ENCODE data around the gene ELF3. TPM values are rescaled to one million over a fixed set of nuclear protein-coding genes. Genes with fewer than 3 reads are reported as not detected.

The ELF3 gene
- total and polyA plus RNA-seq, 2 of the 8 experiments (the other 6 are each of a cell fraction or from before 2014, with no cell fraction given): 17.3 to 25.0 TPM

DNA sequence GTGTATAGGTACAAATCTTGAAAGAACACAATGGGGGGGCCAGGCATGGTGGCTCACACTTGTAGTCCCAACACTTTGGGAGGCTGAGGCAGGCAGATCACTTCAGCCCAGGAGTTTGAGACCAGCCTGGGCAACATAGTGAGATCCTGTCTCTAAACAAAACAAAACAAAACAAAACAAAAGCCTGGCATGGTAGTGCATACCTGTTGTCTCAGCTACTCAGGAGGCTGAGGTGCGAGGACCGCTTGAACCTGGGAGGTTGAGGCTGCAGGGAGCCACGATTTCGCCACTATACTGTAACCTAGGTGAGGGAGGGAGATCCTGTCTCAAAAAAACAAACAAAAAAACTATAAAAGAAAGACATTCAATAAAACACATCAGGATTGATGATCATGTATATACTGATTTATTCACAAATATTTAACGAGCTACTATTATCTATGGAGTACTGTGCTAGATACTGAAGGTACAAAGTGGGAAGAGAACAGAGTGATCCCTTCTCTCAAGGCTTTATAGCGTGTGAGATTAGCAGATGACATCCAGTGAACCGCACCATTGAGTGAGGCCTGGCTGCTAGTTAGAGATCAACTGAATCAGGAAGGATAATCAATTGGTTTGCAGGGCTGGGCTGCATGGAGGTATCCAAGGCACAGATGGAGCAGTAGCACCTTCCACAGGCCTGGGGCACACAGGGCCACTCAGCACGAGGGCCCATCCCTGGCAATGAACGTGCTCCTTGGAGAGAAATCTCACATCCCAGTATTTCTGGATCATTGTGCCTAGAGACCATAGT is 26.4 kb downstream of the ELF3 start (continued):
- TF ChIP-seq, protein P1, sequence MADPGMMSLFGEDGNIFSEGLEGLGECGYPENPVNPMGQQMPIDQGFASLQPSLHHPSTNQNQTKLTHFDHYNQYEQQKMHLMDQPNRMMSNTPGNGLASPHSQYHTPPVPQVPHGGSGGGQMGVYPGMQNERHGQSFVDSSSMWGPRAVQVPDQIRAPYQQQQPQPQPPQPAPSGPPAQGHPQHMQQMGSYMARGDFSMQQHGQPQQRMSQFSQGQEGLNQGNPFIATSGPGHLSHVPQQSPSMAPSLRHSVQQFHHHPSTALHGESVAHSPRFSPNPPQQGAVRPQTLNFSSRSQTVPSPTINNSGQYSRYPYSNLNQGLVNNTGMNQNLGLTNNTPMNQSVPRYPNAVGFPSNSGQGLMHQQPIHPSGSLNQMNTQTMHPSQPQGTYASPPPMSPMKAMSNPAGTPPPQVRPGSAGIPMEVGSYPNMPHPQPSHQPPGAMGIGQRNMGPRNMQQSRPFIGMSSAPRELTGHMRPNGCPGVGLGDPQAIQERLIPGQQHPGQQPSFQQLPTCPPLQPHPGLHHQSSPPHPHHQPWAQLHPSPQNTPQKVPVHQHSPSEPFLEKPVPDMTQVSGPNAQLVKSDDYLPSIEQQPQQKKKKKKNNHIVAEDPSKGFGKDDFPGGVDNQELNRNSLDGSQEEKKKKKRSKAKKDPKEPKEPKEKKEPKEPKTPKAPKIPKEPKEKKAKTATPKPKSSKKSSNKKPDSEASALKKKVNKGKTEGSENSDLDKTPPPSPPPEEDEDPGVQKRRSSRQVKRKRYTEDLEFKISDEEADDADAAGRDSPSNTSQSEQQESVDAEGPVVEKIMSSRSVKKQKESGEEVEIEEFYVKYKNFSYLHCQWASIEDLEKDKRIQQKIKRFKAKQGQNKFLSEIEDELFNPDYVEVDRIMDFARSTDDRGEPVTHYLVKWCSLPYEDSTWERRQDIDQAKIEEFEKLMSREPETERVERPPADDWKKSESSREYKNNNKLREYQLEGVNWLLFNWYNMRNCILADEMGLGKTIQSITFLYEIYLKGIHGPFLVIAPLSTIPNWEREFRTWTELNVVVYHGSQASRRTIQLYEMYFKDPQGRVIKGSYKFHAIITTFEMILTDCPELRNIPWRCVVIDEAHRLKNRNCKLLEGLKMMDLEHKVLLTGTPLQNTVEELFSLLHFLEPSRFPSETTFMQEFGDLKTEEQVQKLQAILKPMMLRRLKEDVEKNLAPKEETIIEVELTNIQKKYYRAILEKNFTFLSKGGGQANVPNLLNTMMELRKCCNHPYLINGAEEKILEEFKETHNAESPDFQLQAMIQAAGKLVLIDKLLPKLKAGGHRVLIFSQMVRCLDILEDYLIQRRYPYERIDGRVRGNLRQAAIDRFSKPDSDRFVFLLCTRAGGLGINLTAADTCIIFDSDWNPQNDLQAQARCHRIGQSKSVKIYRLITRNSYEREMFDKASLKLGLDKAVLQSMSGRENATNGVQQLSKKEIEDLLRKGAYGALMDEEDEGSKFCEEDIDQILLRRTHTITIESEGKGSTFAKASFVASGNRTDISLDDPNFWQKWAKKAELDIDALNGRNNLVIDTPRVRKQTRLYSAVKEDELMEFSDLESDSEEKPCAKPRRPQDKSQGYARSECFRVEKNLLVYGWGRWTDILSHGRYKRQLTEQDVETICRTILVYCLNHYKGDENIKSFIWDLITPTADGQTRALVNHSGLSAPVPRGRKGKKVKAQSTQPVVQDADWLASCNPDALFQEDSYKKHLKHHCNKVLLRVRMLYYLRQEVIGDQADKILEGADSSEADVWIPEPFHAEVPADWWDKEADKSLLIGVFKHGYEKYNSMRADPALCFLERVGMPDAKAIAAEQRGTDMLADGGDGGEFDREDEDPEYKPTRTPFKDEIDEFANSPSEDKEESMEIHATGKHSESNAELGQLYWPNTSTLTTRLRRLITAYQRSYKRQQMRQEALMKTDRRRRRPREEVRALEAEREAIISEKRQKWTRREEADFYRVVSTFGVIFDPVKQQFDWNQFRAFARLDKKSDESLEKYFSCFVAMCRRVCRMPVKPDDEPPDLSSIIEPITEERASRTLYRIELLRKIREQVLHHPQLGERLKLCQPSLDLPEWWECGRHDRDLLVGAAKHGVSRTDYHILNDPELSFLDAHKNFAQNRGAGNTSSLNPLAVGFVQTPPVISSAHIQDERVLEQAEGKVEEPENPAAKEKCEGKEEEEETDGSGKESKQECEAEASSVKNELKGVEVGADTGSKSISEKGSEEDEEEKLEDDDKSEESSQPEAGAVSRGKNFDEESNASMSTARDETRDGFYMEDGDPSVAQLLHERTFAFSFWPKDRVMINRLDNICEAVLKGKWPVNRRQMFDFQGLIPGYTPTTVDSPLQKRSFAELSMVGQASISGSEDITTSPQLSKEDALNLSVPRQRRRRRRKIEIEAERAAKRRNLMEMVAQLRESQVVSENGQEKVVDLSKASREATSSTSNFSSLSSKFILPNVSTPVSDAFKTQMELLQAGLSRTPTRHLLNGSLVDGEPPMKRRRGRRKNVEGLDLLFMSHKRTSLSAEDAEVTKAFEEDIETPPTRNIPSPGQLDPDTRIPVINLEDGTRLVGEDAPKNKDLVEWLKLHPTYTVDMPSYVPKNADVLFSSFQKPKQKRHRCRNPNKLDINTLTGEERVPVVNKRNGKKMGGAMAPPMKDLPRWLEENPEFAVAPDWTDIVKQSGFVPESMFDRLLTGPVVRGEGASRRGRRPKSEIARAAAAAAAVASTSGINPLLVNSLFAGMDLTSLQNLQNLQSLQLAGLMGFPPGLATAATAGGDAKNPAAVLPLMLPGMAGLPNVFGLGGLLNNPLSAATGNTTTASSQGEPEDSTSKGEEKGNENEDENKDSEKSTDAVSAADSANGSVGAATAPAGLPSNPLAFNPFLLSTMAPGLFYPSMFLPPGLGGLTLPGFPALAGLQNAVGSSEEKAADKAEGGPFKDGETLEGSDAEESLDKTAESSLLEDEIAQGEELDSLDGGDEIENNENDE (IDR thresholded peaks at IDR 0.05; ENCODE audit: insufficient replicate concordance, low read length): no peak
- TF ChIP-seq SIN3A (conservative IDR thresholded peaks at IDR 0.05 in 1 of 2, IDR thresholded peaks at IDR 0.05 in 1 of 2; ENCODE audit: low read depth in 1 of 2, low read length in 2 of 2): no peak
